ENCODE results near the gene TMEM170B.

Gene TMEM170B

GRCh38 chr6:11537229-11538051 is at the start of gene TMEM170B:
Gene TMEM170B (plus strand): TSS chr6:11537749. CDS start chr6:11538278, 529 bp downstream.
- Mint-ChIP-seq H3K4me3 (peak within 1 kb of the TSS; percentile 81), H3K27me3 (peaks cover 9% of the 10 kb centered on the region), H3K4me1 (ENCODE audit: low read depth) (peaks cover 9% of the 10 kb centered on the region), H3K27ac (peak within 1 kb of the TSS; percentile 49), H3K9me3 (no peaks in the 10 kb centered on the region), H3K36me3 (ENCODE audit: low read depth) (no peaks in the 10 kb centered on the region)

GRCh38 chr6:11490996-11491395 is 46.6 kb upstream of the TMEM170B start:
- Mint-ChIP-seq H3K9me3 (no peaks in the 10 kb centered on the region), H3K27me3 (peaks cover 3% of the 10 kb centered on the region), H3K36me3 (ENCODE audit: low read depth) (no peaks in the 10 kb centered on the region), H3K27ac (no peak overlapping the region), H3K4me3 (no peak overlapping the region), H3K4me1 (ENCODE audit: low read depth) (peaks cover 26% of the 10 kb centered on the region)

GRCh38 chr6:11491596-11492463 is 45.7 kb upstream of the TMEM170B start:
- Mint-ChIP-seq H3K36me3 (ENCODE audit: low read depth) (no peaks in the 10 kb centered on the region), H3K27ac (no peak overlapping the region), H3K4me1 (ENCODE audit: low read depth) (peaks cover 32% of the 10 kb centered on the region), H3K4me3 (no peak overlapping the region), H3K27me3 (peaks cover 3% of the 10 kb centered on the region), H3K9me3 (no peaks in the 10 kb centered on the region)

- H3K4me3 Mint-ChIP-seq, result no peak overlapping the region
- H3K4me1 Mint-ChIP-seq (ENCODE audit: low read depth), result peaks cover 37% of the 10 kb centered on the region
- H3K36me3 Mint-ChIP-seq (ENCODE audit: low read depth), result no peaks in the 10 kb centered on the region
- no peaks in the 10 kb centered on the region for H3K9me3 Mint-ChIP-seq
- H3K27me3 Mint-ChIP-seq, result peaks cover 3% of the 10 kb centered on the region
- H3K27ac Mint-ChIP-seq, result no peak overlapping the region
Measured at GRCh38 chr6:11492464-11493290, 44.9 kb upstream of the TMEM170B start.

GRCh38 chr6:11493974-11494373 is 43.6 kb upstream of the TMEM170B start:
- peaks cover 3% of the 10 kb centered on the region for H3K27me3 Mint-ChIP-seq
- no peaks in the 10 kb centered on the region for H3K36me3 Mint-ChIP-seq (ENCODE audit: low read depth)
- no peaks in the 10 kb centered on the region for H3K9me3 Mint-ChIP-seq
- peaks cover 37% of the 10 kb centered on the region for H3K4me1 Mint-ChIP-seq (ENCODE audit: low read depth)
- H3K4me3 Mint-ChIP-seq, result no peak overlapping the region
- H3K27ac Mint-ChIP-seq, result no peak overlapping the region

GRCh38 chr6:11494786-11495564 is 42.6 kb upstream of the TMEM170B start:
- Mint-ChIP-seq H3K4me1 (ENCODE audit: low read depth) (peaks cover 37% of the 10 kb centered on the region), H3K36me3 (ENCODE audit: low read depth) (no peaks in the 10 kb centered on the region), H3K4me3 (no peak overlapping the region), H3K27ac (peak overlapping the region; percentile 18), H3K9me3 (no peaks in the 10 kb centered on the region), H3K27me3 (no peaks in the 10 kb centered on the region)

GRCh38 chr6:11495565-11496145 is 41.9 kb upstream of the TMEM170B start:
- H3K4me1 Mint-ChIP-seq (ENCODE audit: low read depth), result peaks cover 37% of the 10 kb centered on the region
- no peak overlapping the region for H3K4me3 Mint-ChIP-seq
- no peaks in the 10 kb centered on the region for H3K9me3 Mint-ChIP-seq

GRCh38 chr6:11496152-11497060 is 41.1 kb upstream of the TMEM170B start:
- Mint-ChIP-seq H3K4me1 (ENCODE audit: low read depth) (peaks cover 37% of the 10 kb centered on the region), H3K27ac (no peak overlapping the region), H3K36me3 (ENCODE audit: low read depth) (no peaks in the 10 kb centered on the region), H3K27me3 (no peaks in the 10 kb centered on the region), H3K9me3 (no peaks in the 10 kb centered on the region), H3K4me3 (no peak overlapping the region)

More at GRCh38 chr6:11495565-11496145, 41.9 kb upstream of the TMEM170B start:
- Mint-ChIP-seq H3K36me3 (ENCODE audit: low read depth) (no peaks in the 10 kb centered on the region), H3K27me3 (no peaks in the 10 kb centered on the region), H3K27ac (peak overlapping the region; percentile 60)

GRCh38 chr6:11497107-11497506 is 40.4 kb upstream of the TMEM170B start:
- Mint-ChIP-seq H3K4me1 (ENCODE audit: low read depth) (peaks cover 37% of the 10 kb centered on the region), H3K36me3 (ENCODE audit: low read depth) (no peaks in the 10 kb centered on the region), H3K4me3 (no peak overlapping the region), H3K27ac (no peak overlapping the region), H3K9me3 (no peaks in the 10 kb centered on the region), H3K27me3 (no peaks in the 10 kb centered on the region)

- H3K4me1 Mint-ChIP-seq (ENCODE audit: low read depth), result peaks cover 37% of the 10 kb centered on the region
- no peaks in the 10 kb centered on the region for H3K36me3 Mint-ChIP-seq (ENCODE audit: low read depth)
- H3K4me3 Mint-ChIP-seq, result no peak overlapping the region
- H3K27ac Mint-ChIP-seq, result no peak overlapping the region
- no peaks in the 10 kb centered on the region for H3K27me3 Mint-ChIP-seq
- H3K9me3 Mint-ChIP-seq, result no peaks in the 10 kb centered on the region
Measured at GRCh38 chr6:11497881-11498280, 39.7 kb upstream of the TMEM170B start.

- Mint-ChIP-seq H3K27me3 (peaks cover 4% of the 10 kb centered on the region), H3K27ac (no peak overlapping the region), H3K4me1 (ENCODE audit: low read depth) (peaks cover 20% of the 10 kb centered on the region), H3K9me3 (no peaks in the 10 kb centered on the region), H3K36me3 (ENCODE audit: low read depth) (no peaks in the 10 kb centered on the region), H3K4me3 (no peak overlapping the region)
Measured at GRCh38 chr6:11500008-11500407, 37.5 kb upstream of the TMEM170B start.

- H3K9me3 Mint-ChIP-seq, result no peaks in the 10 kb centered on the region
- H3K27me3 Mint-ChIP-seq, result peaks cover 27% of the 10 kb centered on the region
Measured at GRCh38 chr6:11509471-11509870, 28.1 kb upstream of the TMEM170B start.

GRCh38 chr6:11514672-11515071 is 22.9 kb upstream of the TMEM170B start:
- Mint-ChIP-seq H3K4me1 (ENCODE audit: low read depth) (peaks cover 5% of the 10 kb centered on the region), H3K27ac (peak overlapping the region; percentile 17), H3K27me3 (peaks cover 33% of the 10 kb centered on the region), H3K36me3 (ENCODE audit: low read depth) (no peaks in the 10 kb centered on the region), H3K9me3 (no peaks in the 10 kb centered on the region), H3K4me3 (no peak overlapping the region)

More at GRCh38 chr6:11509471-11509870, 28.1 kb upstream of the TMEM170B start:
- H3K4me1 Mint-ChIP-seq (ENCODE audit: low read depth), result no peaks in the 10 kb centered on the region
- no peaks in the 10 kb centered on the region for H3K36me3 Mint-ChIP-seq (ENCODE audit: low read depth)
- no peak overlapping the region for H3K27ac Mint-ChIP-seq
- no peak overlapping the region for H3K4me3 Mint-ChIP-seq

Measured in stimulated activated naive CD8-positive, alpha-beta T cell treated with anti-CD3 and anti-CD28 coated beads, Interleukin-15, Interleukin-2, amounts not matched to agents 100 ng/mL and 50 ng/mL, for 24 hours (primary cell).